ENCODE data around the gene LUC7L. TPM values are rescaled to one million over a fixed set of nuclear protein-coding genes. Genes with fewer than 3 reads are reported as not detected.
"Not testable (repeated sequence)": the region's sequence is repeated elsewhere in the genome, so short reads cannot be mapped to it uniquely, and the experiment has no call there.

LUC7L gene
- total and polyA plus RNA-seq, 5 experiments from 2014 or later: 4.5 to 194 (median 11.9) TPM

DNA sequence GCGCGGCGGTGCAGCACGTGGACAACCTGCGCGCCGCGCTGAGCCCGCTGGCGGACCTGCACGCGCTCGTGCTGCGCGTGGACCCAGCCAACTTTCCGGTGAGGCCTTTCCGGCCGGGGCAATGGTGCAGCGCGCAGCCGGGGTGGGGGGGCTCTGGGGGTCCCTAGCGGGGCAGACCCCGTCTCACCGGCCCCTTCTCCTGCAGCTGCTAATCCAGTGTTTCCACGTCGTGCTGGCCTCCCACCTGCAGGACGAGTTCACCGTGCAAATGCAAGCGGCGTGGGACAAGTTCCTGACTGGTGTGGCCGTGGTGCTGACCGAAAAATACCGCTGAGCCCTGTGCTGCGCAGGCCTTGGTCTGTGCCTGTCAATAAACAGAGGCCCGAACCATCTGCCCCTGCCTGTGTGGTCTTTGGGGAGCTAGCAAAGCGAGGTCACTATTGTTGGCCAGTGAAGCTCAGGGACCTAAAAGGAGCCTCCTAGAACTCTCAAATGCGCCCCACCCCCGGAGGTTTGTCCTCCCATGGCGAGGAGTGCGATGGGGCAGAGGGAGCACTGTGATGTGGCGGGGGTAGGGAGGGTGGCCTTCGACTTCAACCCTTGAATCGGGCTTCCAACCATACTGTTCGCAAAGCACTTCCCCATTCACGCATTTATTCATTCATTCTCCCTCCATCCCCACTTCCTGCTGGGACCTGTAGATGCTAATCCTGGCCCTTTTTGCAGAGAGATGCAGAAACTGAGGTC lies 62.7 kb downstream of the LUC7L start:
- ATAC-seq (peak; percentile 56 to 60), DNase-seq (no peak)
- peak overlapping the region in 8 of 10 donors; percentile 20 to 65 (median 48) for H3K4me3 Mint-ChIP-seq
- H3K36me3 Mint-ChIP-seq: no peaks in the 10 kb centered on the region
- H3K27me3 Mint-ChIP-seq: peaks cover 15 to 69% (median 34%) of the 10 kb centered on the region in 5 donors
- H3K4me1 Mint-ChIP-seq: peaks cover 4 to 18% (median 14%) of the 10 kb centered on the region in 4 donors
- no peaks in the 10 kb centered on the region for H3K9me3 Mint-ChIP-seq
- peak overlapping the region in 2 of 10 donors; percentile 18 to 59 for H3K27ac Mint-ChIP-seq
- POLR2A ChIA-PET: no interaction called here

DNA sequence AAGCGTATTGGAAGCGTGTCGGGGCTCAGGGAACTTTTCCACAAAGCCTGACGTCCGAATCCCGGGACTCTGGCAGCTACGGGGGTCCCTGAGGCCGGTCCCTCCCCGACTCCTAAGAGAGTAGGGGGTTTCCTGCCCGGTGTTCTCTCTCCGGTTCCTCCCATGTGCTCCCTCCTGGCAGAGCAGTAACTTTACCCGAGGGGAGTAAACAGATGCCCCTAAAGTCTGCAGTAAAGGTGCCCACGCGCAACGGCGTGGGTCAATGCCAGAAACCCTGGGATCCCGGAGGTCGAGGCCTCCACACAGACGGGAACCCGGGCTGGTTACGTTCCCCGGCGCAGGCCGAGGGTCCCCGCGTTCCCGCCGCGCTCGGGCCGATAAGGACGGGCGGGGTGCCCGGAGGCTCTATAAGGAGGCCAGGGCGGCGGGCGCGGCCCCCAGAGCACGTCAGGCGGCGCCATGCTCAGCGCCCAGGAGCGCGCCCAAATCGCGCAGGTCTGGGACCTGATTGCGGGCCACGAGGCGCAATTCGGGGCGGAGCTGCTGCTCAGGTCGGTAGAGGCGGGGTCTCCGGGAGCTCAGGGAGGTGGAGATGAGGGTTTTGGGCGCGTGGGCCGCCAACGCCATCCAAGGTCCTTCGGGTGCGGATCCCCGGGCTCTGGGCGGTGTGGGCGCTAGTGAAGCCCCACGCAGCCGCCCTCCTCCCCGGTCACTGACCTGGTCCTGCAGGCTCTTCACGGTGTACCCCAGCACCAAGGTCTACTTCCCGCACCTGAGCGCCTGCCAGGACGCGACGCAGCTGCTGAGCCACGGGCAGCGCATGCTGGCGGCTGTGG lies 63.5 kb downstream of the LUC7L start, which contains the start of gene HBM:
HBM (plus strand) TSS at position 440 of the 836 bp plus-strand sequence; CDS start at position 460, 20 bp downstream.
- POLR2A ChIA-PET: no interaction called here
- Mint-ChIP-seq H3K27ac (peak within 1 kb of the TSS in 1 of 10 donors; percentile 24), H3K4me3 (peak within 1 kb of the TSS; percentile 11 to 81 (median 59)), H3K4me1 (peaks cover 2 to 18% (median 14%) of the 10 kb centered on the region in 4 donors), H3K36me3 (no peaks in the 10 kb centered on the region), H3K27me3 (peaks cover 13 to 66% (median 37%) of the 10 kb centered on the region in 5 donors), H3K9me3 (no peaks in the 10 kb centered on the region)
- peak in 2 of 10 donors; percentile 17 to 21 for DNase-seq
- ATAC-seq: peak; percentile 51 to 60

DNA sequence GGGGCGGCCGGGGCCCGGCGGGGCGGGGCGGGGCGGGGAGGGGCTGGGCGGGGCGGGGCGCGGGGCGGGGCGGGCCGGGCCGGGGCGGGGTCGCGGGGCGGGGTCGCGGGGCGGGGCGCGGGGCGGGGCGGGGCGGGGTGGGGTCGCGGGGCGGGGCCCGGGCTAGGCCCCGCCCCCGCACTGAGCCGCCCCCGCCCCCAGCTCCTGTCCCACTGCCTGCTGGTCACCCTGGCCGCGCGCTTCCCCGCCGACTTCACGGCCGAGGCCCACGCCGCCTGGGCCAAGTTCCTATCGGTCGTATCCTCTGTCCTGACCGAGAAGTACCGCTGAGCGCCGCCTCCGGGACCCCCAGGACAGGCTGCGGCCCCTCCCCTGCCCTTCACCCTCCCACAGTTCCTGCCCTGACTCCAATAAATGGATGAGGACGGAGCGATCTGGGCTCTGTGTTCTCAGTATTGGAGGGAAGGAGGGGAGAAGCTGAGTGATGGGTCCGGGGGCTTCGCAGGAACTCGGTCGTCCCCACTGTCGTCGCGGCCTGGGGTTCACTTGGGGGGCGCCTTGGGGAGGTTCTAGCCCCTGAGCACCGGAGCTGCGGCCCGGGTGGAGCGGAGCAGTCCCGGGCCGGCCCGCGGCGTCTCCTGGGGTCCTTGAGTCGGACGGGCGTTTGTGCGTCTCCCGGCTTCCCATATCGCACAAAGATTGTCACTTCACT lies 64.3 kb downstream of the LUC7L start:
- peak overlapping the region in 1 of 10 donors; percentile 24 for H3K27ac Mint-ChIP-seq
- peaks cover 1 to 18% (median 14%) of the 10 kb centered on the region in 4 donors for H3K4me1 Mint-ChIP-seq
- no peak for DNase-seq
- peaks cover 12 to 58% (median 31%) of the 10 kb centered on the region in 5 donors for H3K27me3 Mint-ChIP-seq
- no peaks in the 10 kb centered on the region for H3K36me3 Mint-ChIP-seq
- POLR2A ChIA-PET: no interaction called here
- H3K4me3 Mint-ChIP-seq: peak overlapping the region in 9 of 10 donors; percentile 11 to 81 (median 58)
- no peaks in the 10 kb centered on the region for H3K9me3 Mint-ChIP-seq
- ATAC-seq: peak in 1 of 2 donors; percentile 34

DNA sequence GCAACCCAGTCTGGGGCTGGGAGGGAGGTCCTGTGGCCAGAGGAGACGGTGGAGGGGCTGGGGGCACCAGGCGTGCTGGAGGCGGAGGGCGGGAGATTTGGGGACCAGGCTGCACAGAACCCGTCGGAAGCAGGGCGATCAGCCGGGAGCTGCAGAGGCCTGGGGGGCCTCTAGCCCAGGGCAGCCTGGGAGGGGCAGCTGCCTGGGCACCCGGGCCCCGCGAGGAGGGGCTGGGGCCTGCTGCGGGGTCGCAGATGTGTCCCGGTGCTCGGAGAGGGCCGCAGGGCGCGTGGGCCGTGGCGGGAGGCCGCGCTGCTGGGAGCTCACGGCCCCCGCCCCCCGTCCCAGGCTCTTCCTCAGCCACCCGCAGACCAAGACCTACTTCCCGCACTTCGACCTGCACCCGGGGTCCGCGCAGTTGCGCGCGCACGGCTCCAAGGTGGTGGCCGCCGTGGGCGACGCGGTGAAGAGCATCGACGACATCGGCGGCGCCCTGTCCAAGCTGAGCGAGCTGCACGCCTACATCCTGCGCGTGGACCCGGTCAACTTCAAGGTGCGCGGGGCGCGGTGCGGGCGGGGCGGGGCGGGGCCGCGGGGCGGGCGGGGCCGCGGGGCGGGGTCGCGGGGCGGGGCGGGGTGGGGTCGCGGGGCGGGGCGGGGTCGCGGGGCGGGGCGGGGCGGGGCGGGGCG lies 65.0 kb downstream of the LUC7L start:
- H3K27ac Mint-ChIP-seq, DNase-seq, H3K9me3 Mint-ChIP-seq, H3K36me3 Mint-ChIP-seq, H3K4me3 Mint-ChIP-seq, POLR2A ChIA-PET: not testable (repeated sequence)
- Mint-ChIP-seq H3K27me3 (peaks cover 14 to 58% (median 36%) of the 10 kb centered on the region in 5 donors), H3K4me1 (peaks cover 1 to 18% (median 14%) of the 10 kb centered on the region in 4 donors)
- peak; percentile 20 to 46 for ATAC-seq

DNA sequence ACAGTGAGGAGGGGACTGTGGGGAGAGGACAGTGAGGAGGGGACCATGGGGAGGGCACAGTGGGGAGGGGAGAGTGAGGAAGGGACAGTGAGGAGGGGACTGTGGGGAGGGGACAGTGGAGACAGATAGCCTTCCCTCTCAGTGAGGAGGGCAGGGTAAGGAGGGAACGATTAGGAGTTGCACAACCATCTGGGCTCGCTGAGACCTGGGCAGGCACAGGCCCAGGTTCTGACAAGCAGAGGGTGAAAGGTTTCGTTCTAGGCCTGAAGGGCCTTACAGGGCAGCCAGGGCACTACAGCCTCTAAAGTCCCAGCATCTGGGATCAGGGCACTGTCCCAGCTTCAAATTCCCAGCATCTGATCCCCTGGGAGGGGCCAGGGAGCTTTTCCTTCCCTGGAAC lies 65.6 kb downstream of the LUC7L start:
- H3K4me3 Mint-ChIP-seq: peak overlapping the region in 3 of 10 donors; percentile 29 to 63 (median 44)
- H3K4me1 Mint-ChIP-seq: peaks cover 1 to 18% (median 14%) of the 10 kb centered on the region in 4 donors
- POLR2A ChIA-PET, H3K9me3 Mint-ChIP-seq, DNase-seq, ATAC-seq, H3K27ac Mint-ChIP-seq, H3K36me3 Mint-ChIP-seq: not testable (repeated sequence)
- peaks cover 11 to 58% (median 37%) of the 10 kb centered on the region in 5 donors for H3K27me3 Mint-ChIP-seq

DNA sequence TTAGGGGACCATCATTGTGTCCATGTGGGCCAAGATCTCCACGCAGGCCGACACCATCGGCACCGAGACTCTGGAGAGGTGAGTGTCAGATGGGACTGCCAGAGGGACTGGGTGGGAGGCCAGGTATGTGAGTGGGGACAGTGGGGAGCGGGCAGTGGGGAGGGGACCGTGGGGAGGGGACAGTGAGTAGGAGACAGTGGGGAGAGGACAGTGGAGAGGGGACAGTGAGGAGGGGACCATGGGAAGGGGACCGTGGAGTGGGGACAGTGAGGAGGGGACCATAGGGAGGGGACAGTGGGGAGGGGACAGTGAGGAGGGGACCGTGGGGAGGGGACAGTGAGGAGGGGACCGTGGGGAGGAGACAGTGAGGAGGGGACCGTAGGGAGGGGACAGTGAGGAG lies 66.1 kb downstream of the LUC7L start:
- H3K27ac Mint-ChIP-seq, H3K4me3 Mint-ChIP-seq, POLR2A ChIA-PET, H3K9me3 Mint-ChIP-seq, H3K36me3 Mint-ChIP-seq, ATAC-seq, DNase-seq: not testable (repeated sequence)
- Mint-ChIP-seq H3K4me1 (peaks cover 1 to 18% (median 14%) of the 10 kb centered on the region in 4 donors), H3K27me3 (peaks cover 10 to 58% (median 32%) of the 10 kb centered on the region in 5 donors)

DNA sequence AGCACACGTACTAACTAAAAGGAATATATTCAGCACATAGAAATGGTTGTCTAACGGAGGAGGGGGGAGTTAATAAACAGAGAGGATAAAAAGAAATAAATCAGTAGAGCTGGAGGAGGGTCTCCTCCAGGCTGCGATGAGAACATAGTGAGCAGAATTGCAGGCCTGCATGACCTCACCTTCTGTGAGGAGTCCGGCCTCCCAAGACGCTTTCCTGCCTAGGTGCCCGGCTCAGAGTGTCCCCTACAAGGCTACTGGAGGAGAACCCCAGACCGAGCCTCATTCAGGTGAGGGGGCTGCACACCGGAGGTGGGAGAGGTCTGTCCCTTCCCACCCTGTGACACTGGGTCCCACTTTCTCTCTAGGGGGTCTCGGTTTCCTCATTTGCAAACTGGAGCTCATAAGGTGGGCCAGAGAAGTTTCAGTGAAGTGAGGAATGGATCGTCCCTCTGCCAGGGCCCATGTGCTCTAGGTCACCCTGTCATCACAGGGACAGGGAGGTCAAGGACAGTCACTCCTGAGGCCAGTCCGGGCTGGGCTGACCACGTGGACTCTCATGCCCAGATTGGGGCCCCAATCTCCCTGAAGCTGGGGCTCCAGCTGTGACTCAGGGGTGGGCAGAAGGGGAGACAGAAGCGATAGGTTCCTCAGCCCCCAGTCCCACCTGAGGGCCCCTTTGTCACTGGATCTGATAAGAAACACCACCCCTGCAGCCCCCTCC lies 66.8 kb downstream of the LUC7L start:
- DNase-seq: no peak
- H3K27me3 Mint-ChIP-seq: peaks cover 12 to 61% (median 32%) of the 10 kb centered on the region in 5 donors
- H3K36me3 Mint-ChIP-seq: no peaks in the 10 kb centered on the region
- ATAC-seq: no peak
- POLR2A ChIA-PET: no interaction called here
- peaks cover 1 to 18% (median 14%) of the 10 kb centered on the region in 4 donors for H3K4me1 Mint-ChIP-seq
- H3K9me3 Mint-ChIP-seq: no peaks in the 10 kb centered on the region
- H3K27ac Mint-ChIP-seq: no peak overlapping the region
- peak overlapping the region in 2 of 10 donors; percentile 11 to 45 for H3K4me3 Mint-ChIP-seq

DNA sequence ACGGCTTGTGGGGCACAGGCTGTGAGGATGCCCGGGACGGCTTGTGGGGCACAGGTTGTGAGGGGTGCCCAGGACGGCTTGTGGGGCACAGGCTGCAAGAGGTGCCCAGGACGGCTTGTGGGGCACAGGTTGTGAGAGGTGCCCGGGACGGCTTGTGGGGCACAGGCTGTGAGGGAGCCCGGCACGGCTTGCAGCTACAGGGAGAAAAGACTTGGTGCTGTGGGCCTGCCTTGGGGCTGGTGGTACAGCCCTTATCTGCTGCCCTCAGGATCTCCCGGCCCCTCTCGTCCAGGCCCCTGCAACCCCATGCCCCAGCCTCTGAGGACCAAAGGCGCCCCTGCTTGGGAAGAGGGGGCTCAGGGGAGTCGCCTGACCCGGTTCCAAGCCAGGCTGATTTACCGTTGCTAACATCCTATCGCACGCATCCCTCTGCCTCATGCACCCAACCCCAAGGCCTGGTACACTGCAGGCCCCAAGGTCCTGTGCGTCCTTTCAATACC lies 68.5 kb downstream of the LUC7L start:
- POLR2A ChIA-PET: no interaction called here
- ATAC-seq (no peak), DNase-seq (no peak)
- Mint-ChIP-seq H3K27me3 (peaks cover 8 to 54% (median 27%) of the 10 kb centered on the region in 5 donors), H3K27ac (no peak overlapping the region), H3K9me3 (no peaks in the 10 kb centered on the region), H3K4me1 (peaks cover 0 to 8% (median 6%) of the 10 kb centered on the region in 4 donors), H3K4me3 (no peak overlapping the region), H3K36me3 (no peaks in the 10 kb centered on the region)

DNA sequence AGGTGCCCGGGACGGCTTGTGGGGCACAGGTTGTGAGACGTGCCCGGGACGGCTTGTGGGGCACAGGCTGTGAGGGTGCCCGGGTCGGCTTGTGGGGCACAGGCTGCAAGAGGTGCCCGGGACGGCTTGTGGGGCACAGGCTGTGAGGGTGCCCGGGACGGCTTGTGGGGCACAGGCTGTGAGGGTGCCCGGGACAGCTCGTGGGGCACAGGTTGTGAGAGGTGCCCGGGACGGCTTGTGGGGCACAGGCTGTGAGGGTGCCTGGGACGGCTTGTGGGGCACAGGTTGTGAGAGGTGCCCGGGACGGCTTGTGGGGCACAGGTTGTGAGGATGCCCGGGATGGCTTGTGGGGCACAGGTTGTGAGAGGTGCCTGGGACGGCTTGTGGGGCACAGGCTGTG lies 69.0 kb downstream of the LUC7L start:
- POLR2A ChIA-PET, H3K4me1 Mint-ChIP-seq, H3K27ac Mint-ChIP-seq, H3K9me3 Mint-ChIP-seq, H3K4me3 Mint-ChIP-seq, H3K36me3 Mint-ChIP-seq, DNase-seq, ATAC-seq: not testable (repeated sequence)
- H3K27me3 Mint-ChIP-seq: peaks cover 8 to 52% (median 24%) of the 10 kb centered on the region in 5 donors

DNA sequence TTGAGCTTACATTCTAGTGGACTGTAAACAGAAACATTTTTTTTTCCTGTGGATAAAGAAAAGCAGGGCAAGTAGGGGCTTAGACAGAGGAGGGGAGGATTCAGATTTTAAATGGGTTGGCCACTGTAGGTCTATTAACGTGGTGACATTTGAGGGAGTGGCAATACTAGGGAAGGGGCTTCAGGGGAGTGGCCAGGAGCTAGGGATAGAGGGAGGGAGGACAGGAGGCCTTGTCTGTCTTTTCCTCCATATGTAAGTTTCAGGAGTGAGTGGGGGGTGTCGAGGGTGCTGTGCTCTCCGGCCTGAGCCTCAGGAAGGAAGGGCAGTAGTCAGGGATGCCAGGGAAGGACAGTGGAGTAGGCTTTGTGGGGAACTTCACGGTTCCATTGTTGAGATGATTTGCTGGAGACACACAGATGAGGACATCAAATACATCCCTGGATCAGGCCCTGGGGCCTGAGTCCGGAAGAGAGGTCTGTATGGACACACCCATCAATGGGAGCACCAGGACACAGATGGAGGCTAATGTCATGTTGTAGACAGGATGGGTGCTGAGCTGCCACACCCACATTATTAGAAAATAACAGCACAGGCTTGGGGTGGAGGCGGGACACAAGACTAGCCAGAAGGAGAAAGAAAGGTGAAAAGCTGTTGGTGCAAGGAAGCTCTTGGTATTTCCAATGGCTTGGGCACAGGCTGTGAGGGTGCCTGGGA lies 70.0 kb downstream of the LUC7L start:
- Mint-ChIP-seq H3K36me3 (no peaks in the 10 kb centered on the region), H3K27me3 (peaks cover 13 to 61% (median 30%) of the 10 kb centered on the region in 5 donors), H3K4me3 (no peak overlapping the region), H3K27ac (no peak overlapping the region), H3K9me3 (no peaks in the 10 kb centered on the region), H3K4me1 (peaks cover 6 to 9% (median 7%) of the 10 kb centered on the region in 4 donors)
- no peak for ATAC-seq
- DNase-seq: no peak
- POLR2A ChIA-PET: no interaction called here

DNA sequence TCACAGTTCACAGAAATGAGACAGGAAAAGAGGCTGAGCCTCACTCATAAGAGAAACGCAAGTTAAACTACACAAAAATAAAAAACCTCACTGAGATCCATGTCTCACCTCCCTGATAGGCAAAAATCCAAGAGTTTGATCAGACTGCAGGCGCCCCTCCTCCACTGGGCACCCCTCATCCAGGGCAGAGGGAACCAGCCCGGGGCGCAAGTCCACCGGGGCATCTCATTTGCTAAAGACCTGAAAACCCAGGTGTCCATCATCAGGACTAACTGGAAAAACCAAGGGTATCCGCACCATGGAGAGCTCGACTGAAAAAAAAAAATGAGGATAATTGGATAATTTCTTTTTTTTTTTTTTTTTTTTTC lies 74.2 kb downstream of the LUC7L start:
- no peaks in the 10 kb centered on the region for H3K36me3 Mint-ChIP-seq
- POLR2A ChIA-PET: interaction anchor here (0.6 to 0.7 kb wide), 3 partner anchors 23 to 972 kb away, joined by 3 read pairs; no protein-coding TSS in a partner anchor
- DNase-seq (no peak), ATAC-seq (no peak)
- no peaks in the 10 kb centered on the region for H3K9me3 Mint-ChIP-seq
- peaks cover 9 to 42% (median 31%) of the 10 kb centered on the region in 5 donors for H3K27me3 Mint-ChIP-seq
- H3K4me1 Mint-ChIP-seq: peaks cover 6 to 10% (median 8%) of the 10 kb centered on the region in 4 donors
- H3K27ac Mint-ChIP-seq: peak overlapping the region in 4 of 10 donors; percentile 45 to 77 (median 65)
- peak overlapping the region; percentile 76 to 89 (median 83) for H3K4me3 Mint-ChIP-seq

All from naive thymus-derived CD8-positive, alpha-beta T cell (primary cell).